Adipose tissue (tissue), 3 donors: ENCODE results near the gene OCSTAMP. TPM values are rescaled to one million over a fixed set of nuclear protein-coding genes. Genes with fewer than 3 reads are reported as not detected.

Source experiments
- H3K27ac ChIP-seq: one replicate; pipeline ENCODE4 v1.5.1; 2013; ENCODE audit warnings: low read depth, low read length
- WGBS, 3 donors: extraction: QIAGEN DNeasy Blood & Tissue Kit; methylation state at CpG; one replicate each; pipeline ENCODE4 v1.1.7; 2013; 5-methylcytosine and 5-hydroxymethylcytosine counted together
- polyA plus RNA-seq, 3 donors: library from polyadenylated mRNA; stranded (reverse); fragments of 200-250 nt; gene quantifications; one replicate each; pipeline ENCODE4 v1.2.3, GENCODE V29; 2013
- donor health status: healthy with polysubstance abuse.
- donor health status: Bipolar disorder and iron deficiency.
- donor health status: healthy.

Gene OCSTAMP
- polyA plus RNA-seq, 3 donors, result not detected

DNA sequence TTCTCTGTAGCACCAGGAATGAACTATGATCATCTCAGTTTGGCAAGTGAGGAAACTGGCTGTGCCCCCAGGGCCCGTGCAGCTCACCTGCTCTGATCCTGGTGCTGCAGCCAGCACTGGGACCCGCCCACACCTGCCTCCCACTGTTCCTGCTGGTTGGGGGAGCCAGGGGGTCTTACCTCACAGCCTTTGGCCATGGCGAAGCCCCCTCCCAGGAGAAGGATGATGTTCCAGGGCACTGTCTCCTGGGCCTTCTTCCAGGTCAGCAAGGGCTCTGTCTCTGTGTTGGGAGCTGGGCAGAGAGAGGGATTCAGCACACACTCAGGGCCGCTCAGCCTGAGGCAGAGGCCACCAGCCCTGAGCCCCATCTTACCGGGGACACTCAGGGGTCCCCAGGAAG lies 24.9 kb upstream of the OCSTAMP start:
- 74 to 84% (median 76%) methylated on average over 5 of the region's 5 CpGs for WGBS, 3 donors
- no peak overlapping the region for H3K27ac ChIP-seq

DNA sequence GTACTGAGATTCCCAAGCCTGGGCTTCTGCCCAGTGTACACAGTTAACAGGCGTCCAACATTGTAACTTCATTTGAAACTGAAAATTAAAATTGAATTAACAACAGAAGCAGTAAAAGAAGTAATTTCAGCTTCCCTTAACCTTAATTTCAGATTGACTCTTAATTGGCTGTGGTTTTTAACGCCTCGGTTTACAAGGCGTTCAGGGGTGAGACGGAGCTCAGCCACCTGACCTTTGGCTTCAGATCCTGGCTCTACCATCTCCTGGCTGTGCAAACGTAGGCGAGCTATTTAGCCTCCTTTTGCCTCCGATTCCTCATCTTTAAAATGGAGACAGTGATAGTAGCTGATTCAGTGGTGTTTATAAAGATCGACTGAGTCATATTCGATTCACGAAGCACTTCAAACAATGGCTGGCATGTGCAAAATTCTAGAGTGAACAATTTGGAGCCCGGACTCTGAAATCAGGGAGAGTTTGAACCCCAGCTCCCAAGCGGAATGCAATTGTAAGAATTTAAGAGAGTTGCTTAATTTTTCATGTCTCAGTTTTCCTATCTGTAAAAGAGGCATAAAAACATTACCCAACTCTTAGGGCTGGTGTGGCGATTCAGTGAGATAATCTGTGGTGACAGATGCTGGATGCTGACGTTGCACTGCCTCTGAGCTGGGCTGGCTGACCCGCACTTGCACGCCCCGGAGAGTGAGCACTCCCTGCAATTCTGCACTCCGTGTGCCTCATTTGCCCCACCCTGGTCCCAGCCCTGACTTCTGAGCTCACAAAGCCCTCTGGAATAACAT lies 23.5 kb upstream of the OCSTAMP start:
- H3K27ac ChIP-seq, result no peak overlapping the region
- WGBS, 3 donors, result 71 to 87% (median 80%) methylated on average over 19 of the region's 19 CpGs

DNA sequence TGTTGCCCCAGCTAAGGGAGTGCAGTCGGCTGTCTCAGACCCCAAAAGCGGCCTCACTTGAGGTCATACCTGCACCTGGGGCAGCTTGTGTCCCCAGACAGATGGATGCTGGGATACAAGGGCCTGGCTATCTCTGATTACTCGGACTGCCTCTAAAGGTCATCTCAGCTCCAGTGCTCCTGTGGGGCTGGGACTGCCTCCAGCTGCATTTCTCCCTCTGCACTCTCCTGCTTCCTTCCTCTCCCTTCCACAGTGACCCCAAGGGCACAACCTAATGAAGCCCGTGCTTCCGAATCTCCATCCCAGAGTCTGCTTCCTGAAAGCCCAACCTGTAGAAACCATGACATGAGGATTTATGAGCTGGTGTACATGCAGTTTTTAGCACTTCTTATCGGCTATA lies 22.8 kb upstream of the OCSTAMP start:
- H3K27ac ChIP-seq, result no peak overlapping the region
- 51 to 72% (median 57%) methylated on average over 6 of the region's 6 CpGs for WGBS, 3 donors

DNA sequence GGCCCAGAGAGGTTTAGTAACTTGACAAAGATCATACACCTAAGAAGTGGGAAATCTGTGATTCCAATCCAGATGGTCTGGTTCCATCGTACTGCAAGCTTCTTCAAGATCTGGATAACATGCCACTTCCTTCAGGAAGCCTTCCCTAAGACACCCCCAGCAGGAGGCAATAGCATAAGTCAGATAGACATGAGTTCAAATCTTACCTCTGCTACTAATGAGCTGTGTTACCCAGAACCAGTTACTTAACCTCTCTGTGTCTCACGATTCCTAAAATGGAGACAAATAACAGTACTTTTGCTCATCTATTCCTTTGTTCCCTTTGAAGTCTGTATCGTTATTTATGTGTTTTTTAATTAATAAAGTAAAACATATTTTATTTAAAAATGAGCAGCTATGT lies 22.3 kb upstream of the OCSTAMP start:
- WGBS, 3 donors, result 87 to 89% (median 87%) methylated on average over 3 of the region's 3 CpGs
- H3K27ac ChIP-seq, result no peak overlapping the region

DNA sequence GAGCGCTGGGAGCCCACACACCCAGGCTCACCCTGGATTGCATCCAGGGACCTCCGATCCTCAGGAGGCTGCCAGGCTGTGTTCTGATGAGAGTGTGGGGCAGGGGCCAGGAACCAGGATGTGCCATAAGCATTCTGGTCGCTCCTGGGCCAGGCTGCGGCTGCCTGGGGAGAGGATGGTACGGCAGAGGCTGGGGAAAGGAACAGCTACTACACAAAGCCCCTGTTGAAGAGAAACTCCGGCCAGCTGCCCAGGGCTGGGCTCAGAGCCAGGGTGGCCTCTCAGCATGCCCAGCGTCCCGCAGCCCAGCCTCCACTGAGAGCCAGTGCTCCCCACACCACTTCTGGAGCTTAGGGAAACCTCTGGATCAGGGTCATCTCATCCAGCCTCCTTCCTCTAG lies 21.7 kb upstream of the OCSTAMP start:
- WGBS, 3 donors, result 48 to 59% (median 51%) methylated on average over 8 of the region's 8 CpGs
- H3K27ac ChIP-seq, result no peak overlapping the region

DNA sequence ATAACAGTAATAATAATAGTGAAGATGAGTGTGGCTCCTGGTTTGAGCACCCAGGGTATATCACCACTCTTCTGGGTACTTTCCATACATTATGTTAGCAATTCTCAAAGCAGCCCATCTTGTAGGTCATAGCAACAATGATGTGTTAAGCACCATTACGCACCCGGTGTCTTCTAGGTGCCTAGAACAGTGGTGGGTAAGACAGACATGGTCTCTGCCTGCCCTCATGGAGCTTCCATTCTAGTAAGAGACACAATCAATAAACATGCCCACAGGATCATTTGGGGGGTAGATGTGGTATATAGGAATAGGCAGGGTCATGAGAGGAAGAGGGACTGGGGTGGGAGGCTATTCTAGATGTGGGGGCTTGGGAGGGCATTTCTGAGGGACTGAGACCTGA lies 21.0 kb upstream of the OCSTAMP start:
- no peak overlapping the region for H3K27ac ChIP-seq
- WGBS, 3 donors, result 96 to 98% (median 98%) methylated on average over 2 of the region's 2 CpGs

DNA sequence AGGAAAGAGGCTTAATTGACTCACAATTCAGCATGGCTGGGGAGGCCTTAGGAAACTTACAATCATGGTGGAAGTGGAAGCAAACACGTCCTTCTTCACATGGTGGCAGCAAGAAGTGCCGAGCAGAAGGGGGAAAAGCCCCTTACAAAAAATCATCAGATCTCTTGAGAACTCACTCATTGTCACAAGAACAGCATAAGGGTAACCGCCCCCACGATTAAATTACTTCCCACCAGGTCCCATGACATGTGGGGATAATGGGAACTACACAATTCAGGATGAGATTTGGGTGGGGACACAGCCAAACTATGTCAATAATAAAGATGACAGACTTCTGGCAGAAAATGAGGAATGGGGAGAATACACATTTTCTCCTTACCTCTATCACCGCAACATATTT lies 20.5 kb upstream of the OCSTAMP start:
- WGBS, 3 donors, result 75 to 82% (median 81%) methylated on average over 5 of the region's 5 CpGs
- no peak overlapping the region for H3K27ac ChIP-seq

DNA sequence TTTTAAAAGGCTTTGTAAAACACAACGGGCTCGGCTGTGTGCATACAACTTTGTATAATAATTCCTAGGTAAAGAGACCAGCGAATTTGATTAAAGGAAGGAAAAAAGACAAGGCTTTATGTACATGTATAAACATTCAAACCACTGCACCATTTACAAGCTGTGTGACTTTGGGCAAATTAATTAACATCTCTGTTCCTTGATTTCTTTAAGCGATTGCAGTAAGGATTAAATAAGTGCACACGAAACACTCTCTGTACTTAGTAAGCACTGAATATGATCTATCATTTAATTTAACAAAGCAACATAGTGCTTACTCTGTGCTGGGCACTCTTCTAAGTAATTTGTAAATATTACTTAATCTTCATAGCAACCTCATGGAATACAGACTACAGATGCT lies 19.5 kb upstream of the OCSTAMP start:
- WGBS, 3 donors, result 89 to 95% (median 93%) methylated on average over 5 of the region's 5 CpGs
- no peak overlapping the region for H3K27ac ChIP-seq

DNA sequence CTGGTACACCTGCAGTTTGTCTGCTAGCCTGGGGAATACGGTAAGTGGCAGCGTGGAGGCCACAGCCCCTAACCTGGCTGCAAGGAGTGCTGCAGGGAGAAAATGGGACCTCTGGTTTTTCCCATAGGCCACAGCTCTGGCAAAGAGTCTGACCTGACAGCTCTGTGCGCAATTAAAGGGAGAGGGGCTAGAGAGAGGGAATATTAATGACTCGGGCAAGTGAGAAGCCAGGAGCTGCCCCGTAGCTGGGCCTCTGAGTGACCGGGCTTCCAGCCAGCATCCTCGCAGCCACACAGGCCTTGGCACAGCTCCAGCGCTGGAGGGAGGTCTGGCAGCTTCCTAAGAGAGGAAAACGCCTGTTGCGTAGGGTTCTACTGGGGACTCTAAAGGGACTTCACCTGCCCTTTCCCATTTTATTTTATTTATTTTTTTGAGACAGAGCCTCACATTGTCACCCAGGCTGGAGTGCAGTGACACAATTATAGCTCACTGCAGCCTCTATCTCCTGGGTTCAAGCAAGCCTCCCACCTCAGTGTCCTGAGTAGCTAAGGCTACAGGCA lies 18.2 kb upstream of the OCSTAMP start:
- WGBS, 3 donors, result 13 to 19% (median 14%) methylated on average over 10 of the region's 10 CpGs
- H3K27ac ChIP-seq, result no peak overlapping the region

DNA sequence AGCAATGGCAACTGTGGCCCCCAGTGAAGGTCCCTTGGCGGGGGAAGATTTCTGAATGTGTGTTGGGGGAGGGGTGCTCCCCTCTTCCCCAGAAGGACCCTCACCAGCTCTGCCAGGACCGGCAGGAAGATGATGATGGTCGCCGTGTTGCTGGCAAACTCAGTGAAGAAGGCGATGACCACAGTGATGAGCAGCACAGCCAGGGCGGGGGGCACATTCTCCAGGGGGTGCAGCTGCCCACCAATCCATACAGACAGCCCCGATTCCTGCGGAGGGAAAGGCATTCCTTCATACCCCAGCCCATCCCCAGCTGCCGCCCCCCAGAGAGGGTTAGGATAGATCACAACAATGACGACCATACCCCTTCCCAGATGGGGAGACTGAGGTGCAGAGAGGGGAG lies 15.7 kb upstream of the OCSTAMP start:
- WGBS, 3 donors, result 76 to 87% (median 84%) methylated on average over 10 of the region's 10 CpGs
- no peak overlapping the region for H3K27ac ChIP-seq

DNA sequence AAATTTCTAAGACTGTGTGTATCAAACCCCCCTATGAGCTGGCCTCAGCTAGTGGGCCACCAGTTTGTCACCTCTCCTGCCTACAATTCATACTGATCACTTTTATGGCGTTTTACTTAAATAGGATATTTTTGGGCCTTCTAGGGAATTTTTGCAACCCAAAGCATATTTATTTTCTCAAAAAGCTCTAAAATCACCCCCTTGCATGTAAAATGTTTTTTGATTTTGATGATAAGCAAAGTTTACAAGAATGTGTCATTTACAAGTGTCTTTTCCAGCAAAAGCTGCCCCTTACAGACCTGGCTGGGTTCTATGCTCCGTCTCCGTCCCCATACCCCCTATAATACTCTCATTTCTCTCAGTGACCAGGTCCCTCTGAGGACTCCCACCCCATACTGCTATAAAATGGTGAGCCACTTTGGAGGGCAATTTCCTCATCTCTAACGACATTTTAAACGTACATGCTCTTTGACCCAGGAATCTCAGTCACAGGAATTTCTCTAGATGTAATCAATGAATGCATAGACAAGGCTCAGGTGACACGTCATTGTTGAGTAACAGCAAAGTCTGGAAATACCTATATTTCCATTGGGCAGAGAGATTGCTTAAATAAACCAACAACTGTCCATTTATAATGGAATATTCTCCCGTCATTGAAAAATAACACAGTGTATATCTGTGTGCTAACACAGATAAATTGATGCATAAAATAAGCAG lies 13.9 kb upstream of the OCSTAMP start:
- H3K27ac ChIP-seq, result no peak overlapping the region
- WGBS, 3 donors, result 69 to 81% (median 74%) methylated on average over 7 of the region's 7 CpGs

DNA sequence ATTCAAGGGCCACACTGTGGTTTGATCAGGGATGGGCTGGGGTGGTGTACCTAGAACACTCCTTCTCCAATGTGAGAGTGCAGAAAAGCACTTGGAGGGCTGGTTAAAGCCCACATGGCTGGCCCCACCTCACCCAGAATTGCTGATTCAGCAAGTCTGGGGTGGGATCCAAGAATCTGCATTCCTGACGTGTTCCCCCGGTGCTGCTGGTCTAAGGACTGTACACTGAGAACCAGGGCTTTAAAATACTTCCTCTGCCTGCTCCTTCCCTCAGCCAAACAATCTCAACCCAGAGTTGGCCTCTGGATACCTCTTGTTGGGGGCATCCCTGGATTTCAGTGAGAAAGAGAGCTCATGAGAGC lies 13.4 kb upstream of the OCSTAMP start:
- whole genome bisulfite sequencing, 3 donors, result 47 to 57% (median 53%) methylated on average over 2 of the region's 2 CpGs
- H3K27ac ChIP-seq, result no peak overlapping the region

DNA sequence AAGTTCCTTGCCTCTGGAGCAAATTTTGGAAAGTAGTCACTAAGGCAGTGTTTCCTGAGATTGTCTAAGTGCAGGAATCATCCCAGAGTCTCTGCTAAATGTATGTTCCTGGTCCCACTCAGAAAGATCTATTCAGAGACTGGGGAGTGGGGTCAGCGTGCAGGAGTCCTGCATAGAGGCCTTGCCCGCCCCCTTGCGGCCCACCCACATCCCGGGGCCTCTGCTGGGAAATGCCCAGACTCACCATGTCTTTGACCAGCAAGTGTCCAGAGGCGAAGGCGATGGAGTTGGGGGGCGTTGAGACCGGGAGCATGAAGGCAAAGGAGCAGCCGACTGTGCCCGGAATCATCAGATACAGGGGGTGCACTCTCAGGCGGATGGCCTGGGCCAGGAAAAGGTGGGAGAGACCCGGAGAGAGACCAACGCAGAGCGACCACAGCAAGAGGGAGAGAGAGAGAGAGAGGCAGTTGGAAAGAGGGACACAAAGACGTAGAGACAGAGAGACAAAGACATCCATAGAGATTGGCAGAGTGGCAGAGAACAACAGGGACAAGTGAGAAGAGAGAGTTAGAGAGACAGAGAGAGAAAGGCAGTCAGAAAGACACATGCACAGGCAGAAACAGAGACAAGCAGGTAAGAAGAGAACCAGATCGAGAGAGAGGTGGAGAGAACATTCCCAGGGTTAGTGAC lies 12.9 kb upstream of the OCSTAMP start:
- H3K27ac ChIP-seq, result no peak overlapping the region
- 85 to 88% (median 86%) methylated on average over 16 of the region's 16 CpGs for WGBS, 3 donors

DNA sequence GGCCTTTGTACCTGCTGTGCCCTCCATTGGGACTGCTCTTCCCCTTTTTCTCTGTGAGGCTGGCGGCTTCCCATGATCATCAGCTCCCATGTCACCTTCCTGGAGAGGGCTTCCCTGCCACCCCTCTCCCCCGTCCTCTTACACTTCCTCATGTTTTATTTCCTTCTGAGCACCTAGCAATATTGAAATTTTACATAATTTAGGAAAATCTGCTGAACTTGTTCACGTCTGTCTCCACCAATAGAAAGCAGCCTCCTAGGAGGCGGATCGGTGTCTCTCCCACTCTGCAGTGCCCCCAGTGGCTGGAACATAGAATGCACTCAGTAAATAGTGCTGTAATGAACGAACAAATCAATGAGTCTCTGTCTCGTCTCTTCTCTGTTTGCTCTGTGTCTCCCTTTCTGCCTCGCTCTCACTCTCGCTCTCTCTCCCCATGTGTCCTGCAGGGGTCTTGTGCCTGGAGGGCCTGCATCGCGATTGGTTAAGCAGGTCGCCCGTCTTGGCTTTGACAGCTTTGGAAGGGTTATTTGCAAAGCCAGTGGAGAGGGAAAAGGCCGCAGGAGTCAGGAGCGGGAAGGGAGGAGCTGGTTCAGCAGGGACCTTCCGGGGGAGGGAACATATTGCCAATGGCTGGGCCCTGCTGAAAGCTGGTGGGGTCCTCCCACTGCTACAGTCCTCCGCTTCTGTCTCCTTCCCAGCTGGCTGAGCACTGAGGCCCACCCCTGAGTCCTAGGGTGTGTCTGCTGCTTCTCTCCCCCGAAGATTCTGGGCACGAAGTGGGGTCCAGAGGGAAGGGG lies 12.1 kb upstream of the OCSTAMP start:
- WGBS, 3 donors, result 13 to 15% (median 15%) methylated on average over 19 of the region's 19 CpGs
- H3K27ac ChIP-seq, result no peak overlapping the region

DNA sequence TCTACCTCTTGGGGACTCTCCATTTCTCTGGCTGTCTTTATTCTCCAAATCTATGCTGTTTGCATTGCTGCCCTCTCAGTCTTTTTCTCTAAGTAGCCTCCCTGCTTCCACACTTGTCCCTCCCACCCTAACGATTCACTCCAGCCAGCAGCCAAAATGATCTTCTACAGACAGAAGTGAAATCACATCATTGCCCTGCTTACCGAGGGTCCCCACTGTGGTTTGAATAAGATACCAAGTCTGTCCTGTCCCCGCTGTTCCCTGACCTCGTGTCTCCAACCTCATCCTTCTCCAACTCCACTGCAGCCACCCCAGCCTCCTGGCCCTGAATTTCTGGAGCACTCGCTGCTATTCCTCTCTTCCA lies 11.5 kb upstream of the OCSTAMP start:
- WGBS, 3 donors, result 37 to 46% (median 45%) methylated on average over 5 of the region's 5 CpGs
- no peak overlapping the region for H3K27ac ChIP-seq

DNA sequence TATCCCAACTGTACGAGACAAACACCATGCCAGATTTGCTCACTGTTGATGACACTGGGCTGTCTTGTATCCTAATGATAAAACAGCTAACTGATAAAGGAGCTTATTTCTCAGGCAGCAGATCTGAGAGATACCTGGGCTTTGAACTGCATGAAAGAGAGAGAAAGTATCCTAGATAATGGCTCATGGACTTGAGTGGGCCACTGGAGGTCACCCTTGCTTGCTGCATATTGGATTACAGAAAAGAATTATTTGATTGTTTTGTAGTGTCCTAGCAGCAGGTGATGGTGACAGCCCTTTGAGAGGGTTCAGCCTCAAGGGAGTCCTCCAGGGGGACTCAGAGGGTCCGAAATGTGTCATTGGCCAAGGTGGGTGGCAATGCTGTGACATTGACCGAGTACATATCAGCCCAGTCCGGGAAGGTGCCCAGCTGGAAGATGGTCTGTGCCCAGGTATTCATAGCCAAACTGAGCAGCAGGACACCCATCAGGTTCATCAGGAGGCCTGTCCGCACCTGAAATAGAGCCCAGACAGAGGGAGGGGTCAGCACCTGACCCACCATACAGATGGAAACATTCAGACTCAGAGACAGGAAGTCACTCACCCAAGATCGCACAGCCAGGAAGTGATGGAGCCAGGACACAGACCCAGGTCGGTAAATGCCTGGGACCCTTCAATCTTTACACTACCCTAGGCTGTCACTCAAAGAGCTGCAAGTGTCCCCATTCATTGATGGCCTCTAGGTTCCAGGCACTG lies 9.4 kb upstream of the OCSTAMP start:
- H3K27ac ChIP-seq, result no peak overlapping the region
- WGBS, 3 donors, result 77 to 83% (median 78%) methylated on average over 7 of the region's 7 CpGs

DNA sequence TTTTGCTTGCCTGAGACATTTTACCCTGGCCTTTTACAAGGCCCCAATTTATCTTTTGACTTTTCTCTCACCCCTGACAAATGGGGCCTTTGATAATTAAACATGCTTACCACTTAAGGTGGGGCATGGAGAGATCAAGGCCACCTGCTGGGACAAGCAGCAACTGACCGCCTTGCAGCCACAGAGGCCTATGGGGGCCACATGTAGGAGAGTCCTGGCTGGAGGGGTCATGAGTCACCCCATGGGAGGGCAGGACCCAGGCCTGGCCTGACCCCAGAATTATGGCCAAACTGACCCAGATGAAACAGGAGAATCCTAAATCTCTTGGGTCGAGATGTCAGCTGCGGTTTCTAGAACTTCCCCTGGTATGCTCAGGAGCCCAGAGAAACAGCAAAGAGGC lies 8.5 kb upstream of the OCSTAMP start:
- WGBS, 3 donors, result 90 to 95% (median 94%) methylated on average over 3 of the region's 3 CpGs
- H3K27ac ChIP-seq, result no peak overlapping the region

DNA sequence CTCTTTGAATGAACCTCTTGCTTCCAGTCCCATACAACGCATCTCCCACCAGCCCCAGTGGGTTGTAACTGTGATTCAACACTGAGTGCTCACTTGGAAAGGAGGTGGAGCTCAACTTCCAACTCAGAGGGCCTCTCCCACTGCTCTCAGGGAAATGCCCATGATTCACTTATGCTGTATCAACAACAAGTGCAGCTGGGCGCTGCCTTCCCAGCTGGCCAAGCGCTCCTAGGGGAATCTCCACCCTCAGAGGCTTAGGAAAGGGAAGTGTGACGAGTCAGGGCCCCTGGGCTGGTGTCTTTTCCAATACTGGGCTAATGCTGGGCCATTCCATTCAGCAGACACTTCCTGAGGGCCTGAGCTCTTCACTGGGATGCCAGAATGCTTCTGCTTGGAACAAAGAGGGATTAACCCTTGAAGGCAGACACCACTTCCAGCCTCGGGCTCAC lies 8.1 kb upstream of the OCSTAMP start:
- H3K27ac ChIP-seq, result no peak overlapping the region
- WGBS, 3 donors, result 50 to 77% (median 51%) methylated on average over 5 of the region's 5 CpGs
